IPS-11a (cell line): ENCODE results near the gene SLC6A17.

Experiments used
- H3K4me3 ChIP-seq: one replicate; pipeline ENCODE4 v1.5.1; 2013; ENCODE audit warnings: low read depth, low read length, control low read depth

SLC6A17 gene

GRCh38 chr1:110239441-110240430 is 89.4 kb downstream of the SLC6A17 start:
- H3K4me3 ChIP-seq = no peak overlapping the region

GRCh38 chr1:110240476-110241210 is 90.3 kb downstream of the SLC6A17 start:
- H3K4me3 ChIP-seq = no peak overlapping the region

GRCh38 chr1:110241516-110241915 is 91.2 kb downstream of the SLC6A17 start:
- no peak overlapping the region for H3K4me3 ChIP-seq

GRCh38 chr1:110242062-110242461 is 91.8 kb downstream of the SLC6A17 start:
- H3K4me3 ChIP-seq = no peak overlapping the region

- H3K4me3 ChIP-seq = no peak overlapping the region
Measured at GRCh38 chr1:110242731-110243130, 92.4 kb downstream of the SLC6A17 start.

- no peak overlapping the region for H3K4me3 ChIP-seq
Measured at GRCh38 chr1:110243146-110243545, 92.9 kb downstream of the SLC6A17 start.

GRCh38 chr1:110243574-110243973 is 93.3 kb downstream of the SLC6A17 start:
- no peak overlapping the region for H3K4me3 ChIP-seq

GRCh38 chr1:110245876-110246620 is 95.8 kb downstream of the SLC6A17 start:
- no peak overlapping the region for H3K4me3 ChIP-seq

- no peak overlapping the region for H3K4me3 ChIP-seq
Measured at GRCh38 chr1:110248746-110249145, 98.5 kb downstream of the SLC6A17 start.

GRCh38 chr1:110249256-110249655 is 99.0 kb downstream of the SLC6A17 start:
- no peak overlapping the region for H3K4me3 ChIP-seq

GRCh38 chr1:110250008-110250407 is 99.7 kb downstream of the SLC6A17 start:
- no peak overlapping the region for H3K4me3 ChIP-seq

GRCh38 chr1:110250749-110251148 is 100.5 kb downstream of the SLC6A17 start:
- H3K4me3 ChIP-seq = no peak overlapping the region
